ENCODE measurements around the gene TTC39C. TPM values are rescaled to one million over a fixed set of nuclear protein-coding genes. Genes with fewer than 3 reads are reported as not detected.

Gene TTC39C
- total and polyA plus RNA-seq, 7 donors, result 0.48 to 2.4 (median 1.2) TPM

DNA sequence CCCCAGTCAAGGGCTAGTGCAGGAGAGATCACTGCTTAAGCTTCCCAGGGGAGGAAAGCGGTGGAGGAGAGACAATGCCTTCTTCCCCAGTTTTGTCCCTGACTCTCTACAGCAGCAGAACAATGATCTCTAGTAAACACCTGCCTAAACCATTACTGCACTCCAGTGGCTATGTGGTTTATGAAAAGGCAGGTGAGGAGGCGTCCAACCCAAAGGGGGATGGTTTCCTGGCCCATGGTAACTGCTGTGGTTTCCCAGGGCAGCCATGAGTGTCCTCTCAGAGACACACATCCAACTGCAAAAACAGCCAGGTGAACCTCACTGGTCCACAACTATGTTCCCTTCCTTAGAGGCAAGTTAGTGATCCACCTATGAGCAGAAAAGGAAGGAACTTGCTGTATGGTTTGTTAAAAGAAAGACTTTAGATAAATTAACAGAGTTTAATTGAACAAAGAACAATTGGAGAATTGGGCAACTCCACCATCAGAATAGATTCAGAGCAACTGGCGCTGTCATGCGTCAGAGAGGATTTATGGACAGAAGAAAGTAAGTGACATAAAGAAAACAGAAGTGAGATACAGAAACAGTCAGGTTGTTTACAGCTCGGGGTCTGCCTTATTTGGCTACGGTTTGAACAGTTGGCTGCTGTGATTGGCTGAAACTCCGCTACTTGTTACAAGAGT, 4.8 kb upstream of the TTC39C start:
- intact Hi-C loops (cut with DNase I), result no loop called here
- WGBS, 3 donors, result 67 to 68% (median 67%) methylated on average over 7 of the region's 7 CpGs
- Histone ChIP-seq H3K27ac (no peak overlapping the region), H3K4me1 (no peaks in the 10 kb centered on the region), H3K27me3 (ENCODE audit: insufficient read depth in 3 of 3, low read length in 2 of 3) (peaks cover 0 to 22% (median 2%) of the 10 kb centered on the region in 3 donors), H3K4me3 (no peak overlapping the region), H3K9me3 (no peaks in the 10 kb centered on the region), H3K36me3 (ENCODE audit: insufficient read depth in 1 of 2, low read depth in 1 of 2) (no peaks in the 10 kb centered on the region)
- DNase-seq (no peak), ATAC-seq (no peak)
- TF ChIP-seq, protein P1, sequence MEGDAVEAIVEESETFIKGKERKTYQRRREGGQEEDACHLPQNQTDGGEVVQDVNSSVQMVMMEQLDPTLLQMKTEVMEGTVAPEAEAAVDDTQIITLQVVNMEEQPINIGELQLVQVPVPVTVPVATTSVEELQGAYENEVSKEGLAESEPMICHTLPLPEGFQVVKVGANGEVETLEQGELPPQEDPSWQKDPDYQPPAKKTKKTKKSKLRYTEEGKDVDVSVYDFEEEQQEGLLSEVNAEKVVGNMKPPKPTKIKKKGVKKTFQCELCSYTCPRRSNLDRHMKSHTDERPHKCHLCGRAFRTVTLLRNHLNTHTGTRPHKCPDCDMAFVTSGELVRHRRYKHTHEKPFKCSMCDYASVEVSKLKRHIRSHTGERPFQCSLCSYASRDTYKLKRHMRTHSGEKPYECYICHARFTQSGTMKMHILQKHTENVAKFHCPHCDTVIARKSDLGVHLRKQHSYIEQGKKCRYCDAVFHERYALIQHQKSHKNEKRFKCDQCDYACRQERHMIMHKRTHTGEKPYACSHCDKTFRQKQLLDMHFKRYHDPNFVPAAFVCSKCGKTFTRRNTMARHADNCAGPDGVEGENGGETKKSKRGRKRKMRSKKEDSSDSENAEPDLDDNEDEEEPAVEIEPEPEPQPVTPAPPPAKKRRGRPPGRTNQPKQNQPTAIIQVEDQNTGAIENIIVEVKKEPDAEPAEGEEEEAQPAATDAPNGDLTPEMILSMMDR (IDR thresholded peaks at IDR 0.05), result no peak

DNA sequence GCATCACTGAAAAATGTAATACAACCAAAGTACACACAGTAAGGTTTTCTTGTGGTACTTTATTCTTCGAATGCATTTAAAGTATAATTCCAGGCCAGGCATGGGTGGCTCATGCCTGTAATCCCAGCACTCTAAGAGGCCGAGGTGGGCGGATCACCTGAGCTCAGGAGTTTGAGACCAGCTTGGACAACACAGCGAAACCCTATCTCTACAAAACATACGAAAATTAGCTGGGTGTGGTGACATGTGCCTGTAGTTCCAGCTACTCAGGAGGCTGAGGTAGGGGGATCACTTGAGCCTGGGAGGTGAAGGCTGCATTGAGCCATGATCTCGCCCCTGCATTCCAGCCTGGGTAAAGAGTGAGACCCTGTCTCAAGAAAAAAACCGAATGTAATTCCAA, 3.9 kb upstream of the TTC39C start:
- intact Hi-C loops (cut with DNase I), result no loop called here
- Histone ChIP-seq H3K27me3 (ENCODE audit: insufficient read depth in 3 of 3, low read length in 2 of 3) (peaks cover 0 to 31% (median 7%) of the 10 kb centered on the region in 3 donors), H3K4me3 (no peak overlapping the region), H3K27ac (no peak overlapping the region), H3K36me3 (ENCODE audit: insufficient read depth in 1 of 2, low read depth in 1 of 2) (no peaks in the 10 kb centered on the region), H3K4me1 (peaks cover 5% of the 10 kb centered on the region), H3K9me3 (no peaks in the 10 kb centered on the region)
- TF ChIP-seq, protein P1 (IDR thresholded peaks at IDR 0.05), result no peak
- no peak for ATAC-seq
- WGBS, 3 donors, result 79 to 88% (median 80%) methylated on average over 7 of the region's 7 CpGs
- no peak for DNase-seq

DNA sequence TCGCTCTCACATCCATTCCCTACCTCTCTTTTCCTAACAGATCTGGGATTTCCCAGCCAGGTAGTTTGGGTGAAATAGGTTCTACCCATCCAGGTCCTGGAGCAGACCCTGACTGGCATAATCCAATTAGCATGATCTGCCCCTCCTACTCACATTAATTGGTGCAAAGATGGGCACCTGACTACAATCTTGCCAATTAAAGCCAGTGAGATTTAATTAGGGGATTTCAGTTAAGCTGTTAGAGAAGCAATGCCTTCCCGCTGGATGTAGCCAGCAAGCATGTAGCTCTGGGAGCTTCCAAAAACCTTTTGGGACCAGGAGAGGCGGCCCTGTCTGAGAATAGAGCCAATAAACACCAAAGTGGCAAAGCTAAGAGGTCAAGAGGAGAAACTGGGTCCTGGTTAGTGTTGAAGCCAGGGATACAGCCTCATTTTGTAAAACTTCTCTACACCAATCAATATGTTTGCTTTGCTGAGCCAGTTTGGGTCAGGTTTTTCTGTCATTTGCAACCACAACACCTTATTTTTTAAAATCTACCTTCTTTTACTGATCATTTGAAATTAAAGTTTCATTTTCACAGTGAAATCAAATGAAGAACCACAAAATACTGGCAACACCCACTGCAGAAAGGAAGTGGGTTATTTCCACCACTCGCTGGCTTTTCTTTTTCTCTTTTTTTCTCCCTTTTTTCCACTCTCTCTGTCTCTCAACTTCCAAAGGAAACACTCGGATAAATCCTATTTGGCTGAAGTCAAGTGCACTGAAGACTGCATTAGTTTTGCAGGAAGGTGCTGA, 3.2 kb upstream of the TTC39C start:
- intact Hi-C loops (cut with DNase I), result no loop called here
- peaks cover 0 to 38% (median 7%) of the 10 kb centered on the region in 3 donors for H3K27me3 ChIP-seq (ENCODE audit: insufficient read depth in 3 of 3, low read length in 2 of 3)
- WGBS, 3 donors, result 73 to 77% (median 74%) methylated on average over 5 of the region's 5 CpGs
- H3K4me1 ChIP-seq, result peaks cover 5% of the 10 kb centered on the region
- H3K27ac ChIP-seq, result no peak overlapping the region
- H3K9me3 ChIP-seq, result no peaks in the 10 kb centered on the region
- H3K4me3 ChIP-seq, result no peak overlapping the region
- DNase-seq (no peak), ATAC-seq (no peak)
- TF ChIP-seq, protein P1 (IDR thresholded peaks at IDR 0.05), result no peak
- no peaks in the 10 kb centered on the region for H3K36me3 ChIP-seq (ENCODE audit: insufficient read depth in 1 of 2, low read depth in 1 of 2)

DNA sequence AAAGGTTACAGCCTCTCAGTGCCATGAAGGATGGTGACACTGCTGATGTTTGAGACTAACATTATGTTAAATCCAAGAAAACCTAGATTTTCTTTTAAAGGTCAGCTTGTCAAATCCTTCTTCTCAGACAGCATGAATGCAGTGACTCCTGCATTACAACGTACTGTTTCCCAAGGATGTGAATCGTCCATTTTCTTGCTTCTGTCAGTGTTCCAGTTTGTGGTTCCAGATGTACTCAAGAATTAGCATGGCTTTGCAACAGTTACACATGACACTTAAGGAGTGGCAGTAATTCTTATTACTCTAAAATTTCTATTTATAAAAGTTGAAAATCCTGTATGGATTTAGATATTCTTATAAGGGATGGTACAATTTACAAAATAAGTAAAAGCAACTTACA, 1.5 kb upstream of the TTC39C start:
- intact Hi-C loops (cut with DNase I), result no loop called here
- H3K4me1 ChIP-seq, result peaks cover 5% of the 10 kb centered on the region

More for the DNA sequence above, 1.5 kb upstream of the TTC39C start:
- no peaks in the 10 kb centered on the region for H3K9me3 ChIP-seq
- WGBS, 3 donors, result 49 to 72% (median 51%) methylated on average over 2 of the region's 2 CpGs
- H3K27ac ChIP-seq, result no peak overlapping the region
- peaks cover 8 to 55% (median 9%) of the 10 kb centered on the region in 3 donors for H3K27me3 ChIP-seq (ENCODE audit: insufficient read depth in 3 of 3, low read length in 2 of 3)
- DNase-seq (no peak), ATAC-seq (no peak)
- no peak overlapping the region for H3K4me3 ChIP-seq
- TF ChIP-seq, protein P1 (IDR thresholded peaks at IDR 0.05), result no peak
- H3K36me3 ChIP-seq (ENCODE audit: insufficient read depth in 1 of 2, low read depth in 1 of 2), result no peaks in the 10 kb centered on the region
